Stimulated activated CD4-positive, alpha-beta T cell treated with anti-CD3 and anti-CD28 coated beads, Interleukin-2, amount 100 ng/mL, for 48 hours (primary cell): Measurements from ENCODE around the gene MACROD1.

Experiments used
- DNase-seq, 2 donors: peaks; one replicate each; pipeline ENCODE4 v3.0.0-alpha.2; 2020

MACROD1 gene

GRCh38 chr11:64008914-64009633 is 156.8 kb downstream of the MACROD1 start:
- no peak for DNase-seq

GRCh38 chr11:64008283-64008913 is 157.5 kb downstream of the MACROD1 start:
- no peak for DNase-seq

- DNase-seq: no peak
Observed at GRCh38 chr11:64007629-64008282, 158.2 kb downstream of the MACROD1 start.

GRCh38 chr11:64007160-64007628 is 158.7 kb downstream of the MACROD1 start:
- no peak for DNase-seq

GRCh38 chr11:64006398-64006797 is 159.5 kb downstream of the MACROD1 start:
- DNase-seq: no peak

- no peak for DNase-seq
Observed at GRCh38 chr11:64005691-64006090, 160.2 kb downstream of the MACROD1 start.

GRCh38 chr11:64004590-64004984 is 161.3 kb downstream of the MACROD1 start:
- DNase-seq: no peak

GRCh38 chr11:64003807-64004589 is 161.9 kb downstream of the MACROD1 start:
- no peak for DNase-seq

- no peak for DNase-seq
Observed at GRCh38 chr11:64001484-64002420, 164.2 kb downstream of the MACROD1 start.

- no peak for DNase-seq
Observed at GRCh38 chr11:64000740-64001483, 165.0 kb downstream of the MACROD1 start.

GRCh38 chr11:64000026-64000739 is 165.7 kb downstream of the MACROD1 start:
- DNase-seq: peak; percentile 67 to 71

GRCh38 chr11:63999349-64000025 is 166.4 kb downstream of the MACROD1 start:
- peak; percentile 56 to 58 for DNase-seq

- DNase-seq: no peak
Observed at GRCh38 chr11:63998558-63999348, 167.2 kb downstream of the MACROD1 start.

GRCh38 chr11:63997801-63998337 is 168.0 kb downstream of the MACROD1 start:
- DNase-seq: no peak

GRCh38 chr11:63997104-63997700 is 168.7 kb downstream of the MACROD1 start:
- no peak for DNase-seq

GRCh38 chr11:63996512-63996911 is 169.4 kb downstream of the MACROD1 start:
- no peak for DNase-seq

GRCh38 chr11:63993993-63994392 is 171.9 kb downstream of the MACROD1 start:
- DNase-seq: no peak

GRCh38 chr11:63993100-63993499 is 172.8 kb downstream of the MACROD1 start:
- no peak for DNase-seq
